Thoracic aorta (tissue), 2 donors: ENCODE results near the gene RPTN. TPM values are rescaled to one million over a fixed set of nuclear protein-coding genes. Genes with fewer than 3 reads are reported as not detected.

ENCODE experiments used
- ATAC-seq: fragments of 150-250 bp; one replicate; pipeline ENCODE4 v1.8.0; 2017; ENCODE audit warnings: low read depth; ENCODE audit not compliant: insufficient number of reproducible peaks, low FRiP score
- DNase-seq: peaks from one replicate; pipeline ENCODE4 v3.0.0-alpha.2; 2020; ENCODE audit warnings: low spot score
- H3K27ac ChIP-seq, 2 donors: fragments of 200-600 bp; sonication (generic); 1 replicate in 1 of 2; 2 replicates in 1 of 2; pipeline ENCODE4 v1.5.1; 2016; ENCODE audit warnings: mild to moderate bottlenecking in 2 of 2, moderate library complexity in 2 of 2
- H3K27me3 ChIP-seq: fragments of 200-600 bp; sonication (generic); replicated peaks from 2 replicates; pipeline ENCODE4 v1.6.0; 2016; ENCODE audit warnings: mild to moderate bottlenecking; ENCODE audit not compliant: insufficient read depth
- H3K36me3 ChIP-seq: fragments of 200-600 bp; sonication (generic); one replicate; pipeline ENCODE4 v1.5.1; 2016
- H3K4me1 ChIP-seq, 2 donors: fragments of 200-600 bp; sonication (generic); 1 replicate in 1 of 2; 2 replicates in 1 of 2; pipeline versions ENCODE4 v1.5.1 to v1.6.0; 2016; ENCODE audit warnings: low read depth in 2 of 2, mild to moderate bottlenecking in 1 of 2; ENCODE audit not compliant: control insufficient read depth in 1 of 2
- H3K4me3 ChIP-seq: fragments of 200-600 bp; sonication (generic); 2 replicates; pipeline ENCODE4 v1.5.1; 2016; ENCODE audit warnings: mild to moderate bottlenecking
- H3K9me3 ChIP-seq: fragments of 200-600 bp; sonication (generic); 2 replicates; pipeline ENCODE4 v1.5.1; 2016
- CTCF ChIP-seq: fragments of 200-600 bp; sonication (generic); IDR thresholded peaks from one replicate; pipeline ENCODE4 v1.5.1; 2019; ENCODE audit warnings: antibody characterized with exemption
- total RNA-seq, 2 donors: library from RNA; depleted of rRNA; stranded (reverse); fragments of >200 nt; gene quantifications; one replicate each; pipeline versions ENCODE4 v1.1.0 to v1.2.3, GENCODE V29; 2016

RPTN gene
- total RNA-seq, 2 donors from 2014 or later, result not detected

GRCh38 chr1:152185544-152186391 lies 26.7 kb upstream of the RPTN start:
- TF ChIP-seq CTCF, result peak; percentile 86
- H3K36me3 ChIP-seq, result no peaks in the 10 kb centered on the region
- peak; percentile 45 for ATAC-seq
- no peaks in the 10 kb centered on the region for H3K9me3 ChIP-seq
- peaks cover 0 to 33% of the 10 kb centered on the region in 2 donors for H3K4me1 ChIP-seq
- DNase-seq, result no peak
- no peak overlapping the region for H3K4me3 ChIP-seq
- H3K27me3 ChIP-seq, result no peaks in the 10 kb centered on the region
- no peak overlapping the region for H3K27ac ChIP-seq

GRCh38 chr1:152182944-152183361 lies 23.9 kb upstream of the RPTN start:
- Histone ChIP-seq H3K27me3 (no peaks in the 10 kb centered on the region), H3K4me1 (peaks cover 0 to 33% of the 10 kb centered on the region in 2 donors), H3K9me3 (no peaks in the 10 kb centered on the region), H3K27ac (no peak overlapping the region), H3K4me3 (no peak overlapping the region), H3K36me3 (no peaks in the 10 kb centered on the region)
- TF ChIP-seq CTCF, result no peak
- ATAC-seq (no peak), DNase-seq (no peak)

GRCh38 chr1:152182431-152182830 lies 23.4 kb upstream of the RPTN start:
- H3K27me3 ChIP-seq, result no peaks in the 10 kb centered on the region
- H3K27ac ChIP-seq, result peak overlapping the region in 1 of 2 donors; percentile 3
- no peaks in the 10 kb centered on the region for H3K36me3 ChIP-seq
- peak; percentile 16 for TF ChIP-seq CTCF
- peaks cover 0 to 33% of the 10 kb centered on the region in 2 donors for H3K4me1 ChIP-seq
- H3K9me3 ChIP-seq, result no peaks in the 10 kb centered on the region
- ATAC-seq (no peak), DNase-seq (no peak)
- H3K4me3 ChIP-seq, result no peak overlapping the region

GRCh38 chr1:152179566-152179965 lies 20.5 kb upstream of the RPTN start:
- ATAC-seq, result no peak
- H3K4me3 ChIP-seq, result no peak overlapping the region

More at GRCh38 chr1:152179566-152179965, 20.5 kb upstream of the RPTN start:
- no peaks in the 10 kb centered on the region for H3K36me3 ChIP-seq
- H3K27ac ChIP-seq, result no peak overlapping the region
- H3K9me3 ChIP-seq, result no peaks in the 10 kb centered on the region
- H3K4me1 ChIP-seq, result peaks cover 0 to 24% of the 10 kb centered on the region in 2 donors
- no peak for TF ChIP-seq CTCF
- H3K27me3 ChIP-seq, result no peaks in the 10 kb centered on the region
- no peak for DNase-seq
